CD14-positive monocyte (primary cell): ENCODE results near the gene DOCK10. TPM values are rescaled to one million over a fixed set of nuclear protein-coding genes. Genes with fewer than 3 reads are reported as not detected.
A peak's percentile ranks its signal among the peaks of the same experiment; 100 is the strongest.

ENCODE experiments used
- DNase-seq, 3 donors: peaks; one replicate each; pipeline ENCODE4 v3.0.0-alpha.2; 2011 to 2022
- H2AFZ ChIP-seq: 2 replicates; pipeline ENCODE4 v1.6.0; 2012; ENCODE audit warnings: mild to moderate bottlenecking, low read depth, low read length, inconsistent platforms; ENCODE audit not compliant: insufficient read depth, poor library complexity, severe bottlenecking
- H3K27ac ChIP-seq, 2 donors: 1 replicate in 1 of 2; 2 replicates in 1 of 2; pipeline ENCODE4 v1.5.1; 2012 to 2013; ENCODE audit warnings: low read length in 2 of 2, control low read depth in 1 of 2, inconsistent platforms in 1 of 2, low read depth in 1 of 2, mild to moderate bottlenecking in 1 of 2
- H3K27me3 ChIP-seq, 2 donors: one replicate each; pipeline versions ENCODE4 v1.6.0 to v1.6.1; 2011 to 2013; ENCODE audit warnings: low read length in 2 of 2; ENCODE audit not compliant: control insufficient read depth in 2 of 2, insufficient read depth in 2 of 2
- H3K36me3 ChIP-seq, 2 donors: replicated peaks in 1 of 2; 1 replicate in 1 of 2; 2 replicates in 1 of 2; pipeline versions ENCODE4 v1.5.1 to v1.6.1; 2012 to 2013; ENCODE audit warnings: low read length in 2 of 2, control low read depth in 1 of 2, inconsistent platforms in 1 of 2, mild to moderate bottlenecking in 1 of 2; ENCODE audit not compliant: insufficient read depth in 2 of 2, control insufficient read depth in 1 of 2
- H3K4me1 ChIP-seq, 2 donors: 1 replicate in 1 of 2; 2 replicates in 1 of 2; pipeline versions ENCODE4 v1.5.1 to v1.6.1; 2012 to 2013; ENCODE audit warnings: low read length in 2 of 2, control low read depth in 1 of 2, inconsistent platforms in 1 of 2, mild to moderate bottlenecking in 1 of 2, moderate library complexity in 1 of 2; ENCODE audit not compliant: insufficient read depth in 2 of 2, control insufficient read depth in 1 of 2
- H3K4me2 ChIP-seq: replicated peaks from 2 replicates; pipeline ENCODE3; 2012; ENCODE audit warnings: low read length, moderate library complexity, mild to moderate bottlenecking; ENCODE audit not compliant: poor library complexity, severe bottlenecking; ENCODE audit errors: extremely low read depth
- H3K4me3 ChIP-seq, 3 experiments: fragments of 200-600 bp in 1 of 3; sonication (generic) in 1 of 3; replicated peaks in 1 of 3; 1 replicate in 2 of 3; 2 replicates in 1 of 3; pipeline ENCODE4 v1.5.1; 2011 to 2013; ENCODE audit warnings: low read length in 3 of 3, mild to moderate bottlenecking in 3 of 3, control low read depth in 2 of 3, low read depth in 2 of 3, inconsistent platforms in 1 of 3, moderate library complexity in 1 of 3
- H3K79me2 ChIP-seq: 2 replicates; pipeline ENCODE4 v1.6.0; 2012; ENCODE audit warnings: mild to moderate bottlenecking, control low read depth, inconsistent platforms, low read length, moderate library complexity; ENCODE audit not compliant: insufficient read depth
- H3K9ac ChIP-seq: 2 replicates; pipeline ENCODE4 v1.6.0; 2017; ENCODE audit warnings: low read length, mild to moderate bottlenecking; ENCODE audit not compliant: insufficient read depth, poor library complexity, severe bottlenecking
- H3K9me3 ChIP-seq, 2 donors: replicated peaks in 1 of 2; 1 replicate in 1 of 2; 2 replicates in 1 of 2; pipeline versions ENCODE4 v1.5.1 to v1.6.1; 2012 to 2013; ENCODE audit warnings: low read length in 2 of 2, control low read depth in 1 of 2; ENCODE audit not compliant: control insufficient read depth in 1 of 2, insufficient read depth in 1 of 2
- H4K20me1 ChIP-seq: 2 replicates; pipeline ENCODE4 v1.6.0; 2012; ENCODE audit warnings: mild to moderate bottlenecking, low read length, control low read depth, moderate library complexity; ENCODE audit not compliant: insufficient read depth
- H3K27ac Mint-ChIP-seq, 7 donors: one replicate each; pipeline ENCODE4 v1.8.0; 2020; ENCODE audit warnings: mild to moderate bottlenecking in 7 of 7, mixed read lengths in 7 of 7, moderate library complexity in 6 of 7, inconsistent platforms in 2 of 7
- H3K27me3 Mint-ChIP-seq, 3 donors: one replicate each; pipeline ENCODE4 v1.8.0; 2021 to 2022; ENCODE audit warnings: low read depth in 3 of 3, mild to moderate bottlenecking in 3 of 3, mixed read lengths in 3 of 3, moderate library complexity in 3 of 3, inconsistent platforms in 1 of 3
- H3K36me3 Mint-ChIP-seq, 2 donors: one replicate each; pipeline ENCODE4 v1.8.0; 2020; ENCODE audit warnings: mixed read lengths in 2 of 2, inconsistent platforms in 1 of 2, mild to moderate bottlenecking in 1 of 2
- H3K4me1 Mint-ChIP-seq: one replicate; pipeline ENCODE4 v1.8.0; 2020; ENCODE audit warnings: mild to moderate bottlenecking, mixed read lengths
- H3K4me3 Mint-ChIP-seq, 2 donors: one replicate each; pipeline ENCODE4 v1.8.0; 2020; ENCODE audit warnings: mild to moderate bottlenecking in 2 of 2, mixed read lengths in 2 of 2, moderate library complexity in 1 of 2
- H3K9me3 Mint-ChIP-seq, 7 donors: one replicate each; pipeline ENCODE4 v1.8.0; 2020 to 2022; ENCODE audit warnings: mixed read lengths in 7 of 7, mild to moderate bottlenecking in 6 of 7, moderate library complexity in 6 of 7, inconsistent platforms in 2 of 7
- CTCF ChIP-seq: fragments of 200-600 bp; IDR thresholded peaks from one replicate; pipeline ENCODE4 v1.8.0; 2022; ENCODE audit warnings: antibody characterized with exemption, mild to moderate bottlenecking
- WGBS: methylation state at CpG from one replicate; pipeline ENCODE4 v1.1.5; 2013; ENCODE audit warnings: missing lambda C conversion rate; ENCODE audit not compliant: insufficient coverage; 5-methylcytosine and 5-hydroxymethylcytosine counted together
- intact Hi-C, 2 donors: fragments of 100-400 bp; cut with micrococcal nuclease; formaldehyde crosslinking; loops; one replicate each; pipeline versions ENCODE4 v1.15.0 to v1.15.1; 2023
- polyA plus RNA-seq, 3 donors: library from polyadenylated mRNA; depleted of rRNA in 1 of 3; unstranded in 2 of 3; stranded (reverse) in 1 of 3; fragments of 300-500 nt in 2 of 3; fragments of >200 nt in 1 of 3; fragmentation: Illumina TruSeq in 2 of 3; gene quantifications; 1 replicate in 2 of 3; 2 replicates in 1 of 3; pipeline ENCODE4 v1.2.3, GENCODE V29; 2012 to 2021

DOCK10 gene
- polyA plus RNA-seq, 3 donors: 9.5 to 30.9 (median 16.5) TPM

- H3K79me2 ChIP-seq: no peaks in the 10 kb centered on the region
- Mint-ChIP-seq H3K36me3 (peaks cover 82 to 85% of the 10 kb centered on the region in 2 donors), H3K27me3 (no peaks in the 10 kb centered on the region), H3K27ac (peak overlapping the region in 2 of 7 donors; percentile 6 to 56), H3K9me3 (no peaks in the 10 kb centered on the region), H3K4me1 (peaks cover 2% of the 10 kb centered on the region), H3K4me3 (no peak overlapping the region)
- no peak overlapping the region for H3K9ac ChIP-seq
- no peaks in the 10 kb centered on the region for H3K27me3 ChIP-seq
- no peaks in the 10 kb centered on the region for H4K20me1 ChIP-seq
- H3K4me2 ChIP-seq: no peak overlapping the region
- no peak overlapping the region for H3K4me3 ChIP-seq
- 40% methylated on average over 1 of the region's 1 CpG for WGBS
- H3K27ac ChIP-seq: no peak overlapping the region
- no peaks in the 10 kb centered on the region for H3K9me3 ChIP-seq
- peaks cover 98 to 100% of the 10 kb centered on the region in 2 donors for H3K36me3 ChIP-seq
- no peaks in the 10 kb centered on the region for H3K4me1 ChIP-seq
- no peak for TF ChIP-seq CTCF
- no peak overlapping the region for H2AFZ ChIP-seq
- DNase-seq: no peak
- intact Hi-C loops: no loop called here
Observed at GRCh38 chr2:224801360-224801759, 240.9 kb downstream of the DOCK10 start.

- no peak overlapping the region for H3K4me3 ChIP-seq
- H3K36me3 Mint-ChIP-seq: peaks cover 83 to 86% of the 10 kb centered on the region in 2 donors
- intact Hi-C loops: no loop called here
Observed at GRCh38 chr2:224799691-224800090, 242.6 kb downstream of the DOCK10 start.

More at GRCh38 chr2:224799691-224800090, 242.6 kb downstream of the DOCK10 start:
- DNase-seq: peak; percentile 3 to 16 (median 13)
- TF ChIP-seq CTCF: no peak
- Histone ChIP-seq H2AFZ (no peak overlapping the region), H3K4me2 (no peak overlapping the region), H3K79me2 (no peaks in the 10 kb centered on the region), H3K9ac (no peak overlapping the region), H3K27ac (peak overlapping the region in 1 of 2 donors; percentile 17), H3K4me1 (no peaks in the 10 kb centered on the region), H3K27me3 (no peaks in the 10 kb centered on the region), H4K20me1 (no peaks in the 10 kb centered on the region), H3K36me3 (peaks cover 97 to 100% of the 10 kb centered on the region in 2 donors), H3K9me3 (no peaks in the 10 kb centered on the region)
- peak overlapping the region in 2 of 7 donors; percentile 30 to 32 for H3K27ac Mint-ChIP-seq
- no peak overlapping the region for H3K4me3 Mint-ChIP-seq
- H3K4me1 Mint-ChIP-seq: peaks cover 2% of the 10 kb centered on the region
- H3K9me3 Mint-ChIP-seq: no peaks in the 10 kb centered on the region
- WGBS: no CpG with 5 or more reads among the region's 1 CpG
- no peaks in the 10 kb centered on the region for H3K27me3 Mint-ChIP-seq
